Measurements from ENCODE around the gene ACOT7.

ACOT7 gene

DNA sequence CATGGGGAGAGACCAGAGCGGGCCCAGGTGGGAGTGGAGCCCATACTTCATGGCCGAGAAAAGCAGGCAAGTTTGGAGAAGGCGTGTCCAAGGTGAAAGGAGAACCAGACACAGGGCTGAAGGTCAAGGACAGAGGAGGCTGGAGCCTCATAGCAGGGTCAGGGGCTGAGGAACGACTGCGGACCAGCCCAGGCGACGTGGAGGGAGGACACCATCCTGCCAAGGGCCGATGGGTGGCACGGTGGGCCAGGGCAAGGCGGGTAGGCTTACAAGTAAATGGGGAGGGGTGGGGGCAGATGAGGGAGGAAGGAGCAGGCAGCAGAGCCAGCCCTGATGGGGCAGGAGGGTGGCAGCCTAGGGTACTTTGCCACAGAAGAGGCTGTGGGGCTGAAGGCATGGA, 114.5 kb downstream of the ACOT7 start:
- Histone ChIP-seq H3K9me3 (ENCODE audit: insufficient read depth, low read depth, low read length) (no peaks in the 10 kb centered on the region), H3K4me1 (ENCODE audit: insufficient read depth, low read length) (peaks cover 13% of the 10 kb centered on the region), H3K9ac (ENCODE audit: low read depth, low read length) (no peak overlapping the region), H3K4me3 (ENCODE audit: low read length) (no peak overlapping the region), H3K27ac (ENCODE audit: low read depth, low read length) (no peak overlapping the region), H3K36me3 (ENCODE audit: insufficient read depth, low read length) (no peaks in the 10 kb centered on the region), H3K27me3 (ENCODE audit: insufficient read depth, low read length) (no peaks in the 10 kb centered on the region)
- 92% methylated on average over 10 of the region's 10 CpGs for WGBS

DNA sequence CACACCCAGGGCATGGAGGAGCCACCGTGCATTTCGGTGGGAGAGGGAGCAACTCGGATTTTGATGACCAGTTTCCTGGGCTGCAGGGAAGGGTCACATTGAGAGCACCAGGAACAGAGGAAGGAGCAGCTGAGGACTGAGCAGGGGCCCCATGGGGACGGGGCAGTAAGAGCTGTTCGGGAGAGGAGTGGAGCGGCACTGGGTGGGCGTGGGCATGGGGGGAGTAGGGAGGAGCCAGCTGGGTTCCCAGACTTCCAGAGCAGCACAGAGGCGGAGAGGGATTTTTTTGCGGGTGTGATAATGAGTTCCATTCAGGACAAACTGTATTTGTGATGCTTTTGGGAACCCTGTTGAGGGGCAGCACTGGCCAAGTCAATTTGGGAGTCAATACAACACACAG, 115.3 kb downstream of the ACOT7 start:
- Histone ChIP-seq H3K36me3 (ENCODE audit: insufficient read depth, low read length) (no peaks in the 10 kb centered on the region), H3K9me3 (ENCODE audit: insufficient read depth, low read depth, low read length) (no peaks in the 10 kb centered on the region)
- 84% methylated on average over 9 of the region's 9 CpGs for WGBS

DNA sequence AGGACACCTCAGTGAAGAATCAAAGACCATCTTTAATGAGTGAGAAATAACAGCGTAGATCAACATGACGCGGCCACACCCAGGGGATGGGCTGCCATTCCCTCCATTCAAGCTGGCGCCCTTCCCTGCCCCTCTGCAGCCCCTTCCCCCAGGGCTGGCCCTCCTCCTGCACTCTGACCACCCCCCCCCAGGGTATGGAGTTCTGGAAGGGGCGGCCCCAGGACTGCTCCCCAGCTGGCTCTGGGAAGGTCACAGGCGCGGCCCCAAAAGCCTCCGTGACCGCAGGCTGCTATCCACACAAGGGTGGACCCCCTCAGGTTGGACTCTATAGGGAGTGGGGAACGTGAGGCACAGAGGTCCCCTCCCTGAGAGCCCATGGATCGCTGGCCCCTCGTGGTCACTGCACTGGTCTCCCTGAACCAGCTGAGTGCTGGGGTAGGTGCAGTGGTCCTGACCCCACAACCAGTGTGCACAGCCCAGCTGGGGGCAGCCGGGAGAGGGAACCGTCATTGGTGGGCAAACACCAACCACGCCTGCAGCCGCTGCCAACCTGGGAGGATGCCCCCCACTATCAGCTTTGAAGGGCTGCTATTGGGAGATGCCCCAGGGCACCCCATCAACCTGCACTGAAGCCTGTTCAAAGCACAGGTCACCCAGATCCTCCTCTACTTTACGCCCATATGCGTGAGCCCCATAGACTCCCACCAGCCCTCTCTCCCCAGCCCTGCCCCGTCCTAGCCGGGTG, 116.6 kb downstream of the ACOT7 start:
- no peak overlapping the region for H3K9ac ChIP-seq (ENCODE audit: low read depth, low read length)
- WGBS, result 89% methylated on average over 20 of the region's 20 CpGs
- H3K4me1 ChIP-seq (ENCODE audit: insufficient read depth, low read length), result peaks cover 25% of the 10 kb centered on the region
- H3K27me3 ChIP-seq (ENCODE audit: insufficient read depth, low read length), result no peaks in the 10 kb centered on the region
- no peak overlapping the region for H3K4me3 ChIP-seq (ENCODE audit: low read length)
- H3K27ac ChIP-seq (ENCODE audit: low read depth, low read length), result no peak overlapping the region
- no peaks in the 10 kb centered on the region for H3K9me3 ChIP-seq (ENCODE audit: insufficient read depth, low read depth, low read length)
- H3K36me3 ChIP-seq (ENCODE audit: insufficient read depth, low read length), result no peaks in the 10 kb centered on the region; the same call in 1 of the 2 replicates

More for the DNA sequence above, 115.3 kb downstream of the ACOT7 start:
- Histone ChIP-seq H3K4me1 (ENCODE audit: insufficient read depth, low read length) (peaks cover 21% of the 10 kb centered on the region), H3K27me3 (ENCODE audit: insufficient read depth, low read length) (no peaks in the 10 kb centered on the region), H3K4me3 (ENCODE audit: low read length) (no peak overlapping the region), H3K27ac (ENCODE audit: low read depth, low read length) (no peak overlapping the region), H3K9ac (ENCODE audit: low read depth, low read length) (no peak overlapping the region)

DNA sequence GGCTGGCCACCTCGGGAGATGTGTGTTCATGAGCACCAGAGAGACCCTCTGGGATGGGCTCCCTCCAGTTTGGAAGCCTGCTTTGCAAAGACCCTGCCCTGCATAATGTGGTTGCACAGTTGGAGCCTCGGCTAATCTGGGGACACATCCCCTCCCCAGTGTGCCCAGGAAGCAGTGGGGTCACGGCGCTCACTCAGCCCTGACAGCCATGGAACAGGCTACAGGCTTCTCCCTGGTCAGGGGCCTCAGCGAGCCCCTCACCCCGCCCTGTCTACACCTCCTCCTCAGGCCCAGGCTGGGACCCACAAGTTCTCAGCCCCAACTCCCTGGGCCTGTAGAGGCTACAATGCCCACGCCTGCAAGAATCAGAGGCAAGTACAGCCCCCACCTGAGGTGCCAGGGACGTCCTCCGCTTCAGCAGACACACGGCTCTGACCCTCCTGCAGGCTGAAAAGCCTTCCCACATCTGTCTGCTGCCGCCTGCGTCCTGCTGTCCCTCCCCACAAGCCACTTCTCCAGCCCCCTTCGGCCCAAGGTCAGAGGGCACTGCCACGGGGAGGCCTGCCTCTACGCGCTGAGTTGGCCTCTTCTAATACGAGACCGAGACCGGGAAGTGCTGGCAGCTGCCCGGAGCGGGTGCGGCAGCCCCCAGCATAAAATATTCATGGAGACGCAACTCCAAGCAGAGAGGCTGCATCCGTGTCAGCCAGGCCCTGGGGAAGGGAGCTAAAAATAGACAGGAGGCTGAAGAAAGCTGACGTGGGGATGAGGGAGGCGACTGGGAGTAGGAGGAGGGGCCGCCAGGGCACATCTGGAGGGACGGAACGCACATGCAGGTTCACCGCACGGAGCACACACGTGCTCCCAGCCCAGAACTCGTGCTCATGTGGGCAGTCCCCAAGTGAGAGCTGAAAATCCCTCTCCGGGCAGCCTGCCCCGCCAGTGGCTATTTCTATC, 117.5 kb downstream of the ACOT7 start:
- Histone ChIP-seq H3K36me3 (ENCODE audit: insufficient read depth, low read length) (no peaks in the 10 kb centered on the region; the same call in 1 of the 2 replicates), H3K4me1 (ENCODE audit: insufficient read depth, low read length) (peaks cover 25% of the 10 kb centered on the region), H3K27me3 (ENCODE audit: insufficient read depth, low read length) (no peaks in the 10 kb centered on the region), H3K9me3 (ENCODE audit: insufficient read depth, low read depth, low read length) (no peaks in the 10 kb centered on the region), H3K4me3 (ENCODE audit: low read length) (no peak overlapping the region), H3K27ac (ENCODE audit: low read depth, low read length) (peak overlapping the region; percentile 54), H3K9ac (ENCODE audit: low read depth, low read length) (0 out of 2 replicates have a peak overlapping the region, but pooled peaks have one; percentile 14)
- 45% methylated on average over 35 of the region's 35 CpGs for WGBS

DNA sequence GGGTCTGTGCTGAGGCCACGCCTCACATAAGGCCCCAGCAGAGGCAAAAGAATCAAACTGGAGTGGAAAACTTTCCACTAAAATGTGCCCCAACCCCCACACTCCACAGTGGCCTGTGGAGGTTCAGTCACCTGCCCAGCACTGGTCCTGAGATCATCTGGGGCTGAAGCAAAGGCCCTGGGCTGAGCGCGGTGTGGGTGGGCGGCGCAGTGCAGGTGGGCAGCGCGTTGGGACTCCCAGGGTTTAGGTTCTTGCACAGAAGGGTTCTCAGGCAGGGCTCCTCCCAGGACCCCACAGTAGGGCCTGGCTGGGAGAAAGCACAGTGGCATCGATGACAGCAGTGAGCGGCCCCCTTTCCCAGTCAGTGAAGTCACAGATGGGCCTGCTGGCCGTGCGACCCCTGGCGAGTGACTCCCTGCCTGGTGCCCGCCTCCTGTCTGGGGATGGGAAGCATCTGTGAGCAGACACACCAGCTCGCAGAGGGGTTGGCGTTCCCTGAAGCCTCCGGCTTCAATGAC, 118.9 kb downstream of the ACOT7 start:
- Histone ChIP-seq H3K36me3 (ENCODE audit: insufficient read depth, low read length) (no peaks in the 10 kb centered on the region; the same call in 1 of the 2 replicates), H3K4me1 (ENCODE audit: insufficient read depth, low read length) (peaks cover 25% of the 10 kb centered on the region)
- WGBS, result 95% methylated on average over 16 of the region's 16 CpGs

DNA sequence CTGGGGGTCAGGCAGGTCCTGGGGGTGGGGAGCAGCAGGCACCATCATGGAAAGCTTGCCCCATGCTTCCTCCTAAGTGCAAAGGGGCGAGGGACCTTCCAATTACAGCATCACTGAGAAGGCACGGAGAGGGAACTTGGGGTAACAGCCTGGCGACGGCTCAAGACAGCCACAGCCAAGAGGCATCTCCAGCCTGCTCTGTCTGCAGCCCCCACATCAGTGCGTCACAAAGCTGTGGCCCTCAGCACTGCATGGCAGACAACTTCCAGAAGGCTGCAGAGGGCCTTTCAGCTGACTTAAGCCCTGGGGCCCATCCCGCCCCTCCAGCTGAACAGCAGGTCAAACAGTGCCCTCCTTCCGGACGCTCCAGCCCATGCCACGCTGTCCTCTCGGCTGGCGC, 119.5 kb downstream of the ACOT7 start:
- 95% methylated on average over 11 of the region's 11 CpGs for WGBS
- no peak overlapping the region for H3K9ac ChIP-seq (ENCODE audit: low read depth, low read length)
- no peaks in the 10 kb centered on the region for H3K27me3 ChIP-seq (ENCODE audit: insufficient read depth, low read length)
- H3K4me1 ChIP-seq (ENCODE audit: insufficient read depth, low read length), result peaks cover 25% of the 10 kb centered on the region
- no peaks in the 10 kb centered on the region; the same call in 1 of the 2 replicates for H3K36me3 ChIP-seq (ENCODE audit: insufficient read depth, low read length)
- H3K4me3 ChIP-seq (ENCODE audit: low read length), result no peak overlapping the region
- H3K9me3 ChIP-seq (ENCODE audit: insufficient read depth, low read depth, low read length), result no peaks in the 10 kb centered on the region
- 0 out of 2 replicates have a peak overlapping the region, but pooled peaks have one; percentile 46 for H3K27ac ChIP-seq (ENCODE audit: low read depth, low read length)

More for the DNA sequence above, 118.9 kb downstream of the ACOT7 start:
- H3K9me3 ChIP-seq (ENCODE audit: insufficient read depth, low read depth, low read length), result no peaks in the 10 kb centered on the region
- H3K27ac ChIP-seq (ENCODE audit: low read depth, low read length), result no peak overlapping the region
- no peak overlapping the region for H3K4me3 ChIP-seq (ENCODE audit: low read length)
- no peak overlapping the region for H3K9ac ChIP-seq (ENCODE audit: low read depth, low read length)
- no peaks in the 10 kb centered on the region for H3K27me3 ChIP-seq (ENCODE audit: insufficient read depth, low read length)

DNA sequence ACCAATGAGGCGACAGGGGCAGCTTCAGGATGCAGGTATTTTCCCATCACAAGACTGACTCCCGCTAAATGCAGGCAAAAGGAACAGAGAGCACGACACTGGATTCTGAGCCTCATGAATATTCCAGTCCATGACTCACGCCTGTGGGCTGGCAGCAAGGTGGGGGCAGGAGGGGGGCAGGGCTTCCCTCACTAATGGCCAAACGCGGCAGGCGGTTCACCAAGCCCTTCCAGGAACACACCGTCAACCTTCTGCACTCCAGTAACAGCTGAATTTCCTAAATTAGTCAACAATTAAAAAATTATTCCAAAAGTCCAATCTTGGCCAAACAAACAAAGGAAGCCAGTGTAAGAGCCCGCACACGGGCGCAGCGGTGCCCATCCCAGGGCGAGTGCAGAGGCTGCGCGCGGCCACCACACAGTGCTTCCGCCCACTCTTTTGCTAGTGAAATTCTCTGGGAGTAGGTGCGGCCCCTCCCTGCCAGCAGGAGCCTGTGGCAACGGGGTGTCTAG, 120.1 kb downstream of the ACOT7 start:
- Histone ChIP-seq H3K4me1 (ENCODE audit: insufficient read depth, low read length) (peaks cover 25% of the 10 kb centered on the region), H3K27me3 (ENCODE audit: insufficient read depth, low read length) (no peaks in the 10 kb centered on the region), H3K27ac (ENCODE audit: low read depth, low read length) (0 out of 2 replicates have a peak overlapping the region, but pooled peaks have one; percentile 46), H3K9me3 (ENCODE audit: insufficient read depth, low read depth, low read length) (no peaks in the 10 kb centered on the region), H3K9ac (ENCODE audit: low read depth, low read length) (no peak overlapping the region), H3K4me3 (ENCODE audit: low read length) (no peak overlapping the region), H3K36me3 (ENCODE audit: insufficient read depth, low read length) (no peaks in the 10 kb centered on the region; the same call in 1 of the 2 replicates)
- 59% methylated on average over 19 of the region's 19 CpGs for WGBS

DNA sequence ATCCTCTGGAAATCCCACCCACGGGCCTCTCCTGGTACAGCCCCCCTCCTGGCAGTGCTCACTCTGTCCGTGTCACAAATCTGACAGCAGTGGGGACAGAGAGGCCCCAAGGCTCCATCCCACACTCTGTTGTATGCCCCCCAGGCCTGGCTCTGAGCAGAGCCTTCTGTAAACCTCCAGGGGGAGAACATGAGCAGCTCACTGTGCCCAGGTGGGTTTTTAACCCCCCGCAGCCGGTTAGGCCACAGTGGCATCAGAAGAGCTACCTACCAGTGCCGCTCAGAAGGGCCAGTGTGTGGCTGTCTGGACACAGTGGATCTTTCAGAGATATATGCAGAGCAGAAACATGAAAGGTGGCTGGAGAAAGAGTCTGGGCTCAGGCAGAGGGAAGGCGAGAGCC, 120.7 kb downstream of the ACOT7 start:
- WGBS, result 69% methylated on average over 6 of the region's 6 CpGs
- no peak overlapping the region for H3K9ac ChIP-seq (ENCODE audit: low read depth, low read length)

DNA sequence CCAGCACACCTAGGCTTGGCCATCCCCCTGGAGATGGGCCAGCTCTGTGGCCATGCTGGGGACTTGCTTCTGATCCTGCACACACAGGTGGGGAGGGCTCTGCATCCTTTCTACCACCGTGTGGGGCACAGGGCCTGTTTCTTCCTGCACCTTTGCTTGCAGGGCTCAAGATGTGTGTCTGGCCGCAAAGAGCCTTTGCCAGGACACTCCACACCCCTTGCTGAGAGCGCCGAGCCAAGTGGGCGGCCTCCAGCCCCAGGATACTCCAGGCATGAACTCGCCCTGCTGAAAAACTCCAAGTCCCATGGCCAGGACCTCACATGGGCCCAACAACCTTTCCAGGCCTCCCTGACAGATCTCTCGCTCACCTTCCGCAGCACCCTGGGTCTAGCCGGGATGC, 121.1 kb downstream of the ACOT7 start:
- Histone ChIP-seq H3K27ac (ENCODE audit: low read depth, low read length) (no peak overlapping the region), H3K27me3 (ENCODE audit: insufficient read depth, low read length) (no peaks in the 10 kb centered on the region), H3K9ac (ENCODE audit: low read depth, low read length) (no peak overlapping the region), H3K4me3 (ENCODE audit: low read length) (no peak overlapping the region), H3K4me1 (ENCODE audit: insufficient read depth, low read length) (peaks cover 25% of the 10 kb centered on the region), H3K36me3 (ENCODE audit: insufficient read depth, low read length) (no peaks in the 10 kb centered on the region; the same call in 1 of the 2 replicates), H3K9me3 (ENCODE audit: insufficient read depth, low read depth, low read length) (no peaks in the 10 kb centered on the region)
- 92% methylated on average over 9 of the region's 9 CpGs for WGBS

More for the DNA sequence above, 120.7 kb downstream of the ACOT7 start:
- no peaks in the 10 kb centered on the region for H3K9me3 ChIP-seq (ENCODE audit: insufficient read depth, low read depth, low read length)
- no peaks in the 10 kb centered on the region; the same call in 1 of the 2 replicates for H3K36me3 ChIP-seq (ENCODE audit: insufficient read depth, low read length)
- H3K27ac ChIP-seq (ENCODE audit: low read depth, low read length), result peak overlapping the region; percentile 53; the same call in 1 of the 2 replicates
- no peak overlapping the region for H3K4me3 ChIP-seq (ENCODE audit: low read length)
- no peaks in the 10 kb centered on the region for H3K27me3 ChIP-seq (ENCODE audit: insufficient read depth, low read length)
- peaks cover 25% of the 10 kb centered on the region for H3K4me1 ChIP-seq (ENCODE audit: insufficient read depth, low read length)

DNA sequence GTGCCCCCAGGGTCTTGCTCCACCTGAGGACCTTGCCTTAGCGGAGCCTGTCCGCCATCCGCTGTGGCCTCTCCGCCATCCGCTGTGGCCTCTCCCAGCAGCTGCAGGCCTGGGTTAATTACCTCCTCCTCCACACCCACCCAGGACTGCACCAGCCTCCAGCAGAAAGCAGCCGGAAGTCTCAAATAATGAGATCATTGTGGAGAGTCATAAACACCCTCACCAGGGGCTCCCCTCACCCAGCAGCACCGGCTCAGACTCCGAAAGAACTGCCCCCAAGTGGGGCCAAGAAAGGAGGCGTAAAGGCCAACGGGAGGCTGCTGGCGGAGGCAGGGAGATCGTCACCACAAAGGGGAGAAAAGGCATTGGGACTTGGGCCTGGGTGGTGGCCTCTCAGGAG, 122.0 kb downstream of the ACOT7 start:
- no peak overlapping the region for H3K4me3 ChIP-seq (ENCODE audit: low read length)
- no peaks in the 10 kb centered on the region for H3K9me3 ChIP-seq (ENCODE audit: insufficient read depth, low read depth, low read length)
- H3K36me3 ChIP-seq (ENCODE audit: insufficient read depth, low read length), result no peaks in the 10 kb centered on the region; the same call in 1 of the 2 replicates
- H3K27me3 ChIP-seq (ENCODE audit: insufficient read depth, low read length), result no peaks in the 10 kb centered on the region
- peaks cover 23% of the 10 kb centered on the region for H3K4me1 ChIP-seq (ENCODE audit: insufficient read depth, low read length)
- H3K9ac ChIP-seq (ENCODE audit: low read depth, low read length), result no peak overlapping the region
- H3K27ac ChIP-seq (ENCODE audit: low read depth, low read length), result no peak overlapping the region
- 85% methylated on average over 12 of the region's 12 CpGs for WGBS
